Left lung (tissue), 10 donors: ENCODE data around the gene IMMP2L. TPM values are rescaled to one million over a fixed set of nuclear protein-coding genes. Genes with fewer than 3 reads are reported as not detected.
A peak's percentile ranks its signal among the peaks of the same experiment; 100 is the strongest.

Experiments
- ATAC-seq: fragments of 200-7000 bp; cut with Tn5 transposase; one replicate; pipeline ENCODE4 v1.9.1; 2020; ENCODE audit warnings: moderate library complexity
- DNase-seq, 4 donors: peaks; one replicate each; pipeline ENCODE4 v3.0.0-alpha.2; 2013 to 2020
- H3K27ac ChIP-seq, 2 donors: fragments of 200-600 bp; sonication (generic) in 1 of 2; one replicate each; pipeline versions ENCODE4 v1.5.0 to v1.8.0; 2020 to 2021
- H3K27me3 ChIP-seq, 2 donors: fragments of 200-600 bp; sonication (generic) in 1 of 2; one replicate each; pipeline versions ENCODE4 v1.5.0 to v1.8.0; 2020 to 2021
- H3K36me3 ChIP-seq, 2 donors: fragments of 200-600 bp; sonication (generic) in 1 of 2; one replicate each; pipeline versions ENCODE4 v1.5.0 to v1.8.0; 2020 to 2021
- H3K4me1 ChIP-seq, 2 donors: fragments of 200-600 bp; one replicate each; pipeline ENCODE4 v1.8.0; 2021
- H3K4me3 ChIP-seq, 2 donors: fragments of 200-600 bp; sonication (generic) in 1 of 2; one replicate each; pipeline versions ENCODE4 v1.5.0 to v1.8.0; 2020 to 2021; ENCODE audit warnings: mild to moderate bottlenecking in 1 of 2
- H3K9me3 ChIP-seq, 2 donors: fragments of 200-600 bp; sonication (generic) in 1 of 2; one replicate each; pipeline versions ENCODE4 v1.5.0 to v1.8.0; 2020 to 2021
- CTCF ChIP-seq, 2 donors: fragments of 200-600 bp; sonication (generic) in 1 of 2; IDR thresholded peaks; one replicate each; pipeline versions ENCODE4 v1.5.0 to v1.8.0; 2021; ENCODE audit warnings: antibody characterized with exemption in 2 of 2
- intact Hi-C, 2 donors: fragments of 100-400 bp; cut with DNase I; formaldehyde crosslinking; loops; one replicate each; pipeline versions ENCODE4 v1.11.2 to v1.14.2; 2022
- polyA plus RNA-seq, 6 donors: library from polyadenylated mRNA; unstranded; fragments of 120-200 nt; gene quantifications; one replicate each; pipeline ENCODE4 v1.2.1, GENCODE V29; 2013; ENCODE audit not compliant: insufficient read length in 6 of 6
- total RNA-seq, 2 donors: library from RNA; stranded (reverse); fragmentation: NEBNext Ultra II Directional; extraction: Animal tissue kit (Norgen Biotek cat#: 25700); gene quantifications; one replicate each; pipeline ENCODE4 v1.2.1, GENCODE V29; 2021
- donor health status: DM: no; HTN: yes; CAD: no.
- donor health status: DM: no; HTN: no; CAD: no.

IMMP2L gene
- total and polyA plus RNA-seq, 8 donors: 10.3 to 30.1 (median 25.7) TPM

- Histone ChIP-seq H3K27me3 (no peaks in the 10 kb centered on the region), H3K27ac (no peak overlapping the region), H3K36me3 (no peaks in the 10 kb centered on the region), H3K9me3 (no peaks in the 10 kb centered on the region), H3K4me3 (no peak overlapping the region), H3K4me1 (peaks cover 10 to 16% of the 10 kb centered on the region in 2 donors)
- ATAC-seq: no peak
- intact Hi-C loops: no loop called here
- no peak for TF ChIP-seq CTCF (IDR thresholded peaks at IDR 0.05)
- no peak for DNase-seq
Measured at GRCh38 chr7:111558991-111559390, 3.3 kb downstream of the IMMP2L start.

- H3K4me1 ChIP-seq: peaks cover 10 to 16% of the 10 kb centered on the region in 2 donors
- ATAC-seq (no peak), DNase-seq (no peak)
- H3K36me3 ChIP-seq: peaks cover 0 to 8% of the 10 kb centered on the region in 2 donors
- no peaks in the 10 kb centered on the region for H3K9me3 ChIP-seq
- no peak overlapping the region for H3K4me3 ChIP-seq
- TF ChIP-seq CTCF (IDR thresholded peaks at IDR 0.05): no peak
- H3K27ac ChIP-seq: no peak overlapping the region
- no peaks in the 10 kb centered on the region for H3K27me3 ChIP-seq
- intact Hi-C loops: no loop called here
Measured at GRCh38 chr7:111556977-111557376, 5.3 kb downstream of the IMMP2L start.

- Histone ChIP-seq H3K9me3 (no peaks in the 10 kb centered on the region), H3K36me3 (peaks cover 0 to 11% of the 10 kb centered on the region in 2 donors), H3K4me3 (no peak overlapping the region), H3K27ac (no peak overlapping the region), H3K27me3 (no peaks in the 10 kb centered on the region), H3K4me1 (no peaks in the 10 kb centered on the region)
- intact Hi-C loops: no loop called here
- no peak for TF ChIP-seq CTCF (IDR thresholded peaks at IDR 0.05)
- no peak for DNase-seq
- no peak for ATAC-seq
Measured at GRCh38 chr7:111554086-111554485, 8.2 kb downstream of the IMMP2L start.

GRCh38 chr7:111541067-111541466 lies 21.2 kb downstream of the IMMP2L start:
- intact Hi-C loops: no loop called here
- Histone ChIP-seq H3K27ac (no peak overlapping the region), H3K9me3 (no peaks in the 10 kb centered on the region), H3K4me1 (no peaks in the 10 kb centered on the region), H3K36me3 (no peaks in the 10 kb centered on the region), H3K27me3 (no peaks in the 10 kb centered on the region), H3K4me3 (no peak overlapping the region)
- DNase-seq: no peak
- ATAC-seq: no peak
- TF ChIP-seq CTCF (IDR thresholded peaks at IDR 0.05): no peak

- no peaks in the 10 kb centered on the region for H3K27me3 ChIP-seq
- DNase-seq (no peak), ATAC-seq (peak; percentile 84)
- no peak for TF ChIP-seq CTCF (IDR thresholded peaks at IDR 0.05)
- H3K9me3 ChIP-seq: no peaks in the 10 kb centered on the region
- H3K27ac ChIP-seq: peak overlapping the region in 1 of 2 donors; percentile 26
- no peaks in the 10 kb centered on the region for H3K4me1 ChIP-seq
- intact Hi-C loops: no loop called here
- no peaks in the 10 kb centered on the region for H3K36me3 ChIP-seq
- no peak overlapping the region for H3K4me3 ChIP-seq
Measured at GRCh38 chr7:111540199-111540815, 22.0 kb downstream of the IMMP2L start.
